ENCODE results near the gene CXCL9. TPM values are rescaled to one million over a fixed set of nuclear protein-coding genes. Genes with fewer than 3 reads are reported as not detected.

CXCL9 gene
- total RNA-seq, 1 experiment from 2014 or later, result not detected

- no peaks in the 10 kb centered on the region for H3K9me3 ChIP-seq (ENCODE audit: control insufficient read depth, insufficient read depth, low read depth, low read length)
- TF ChIP-seq SIN3A (IDR thresholded peaks at IDR 0.05; ENCODE audit: borderline replicate concordance, insufficient read depth, low read depth, low read length) (no peak), POLR2AphosphoS5 (IDR thresholded peaks at IDR 0.05; ENCODE audit: low read depth, low read length) (no peak), TCF7L2 (IDR thresholded peaks at IDR 0.05; ENCODE audit: low read depth, low read length) (no peak), REST (IDR thresholded peaks at IDR 0.05; ENCODE audit: insufficient read depth in 1 of 2, low read depth in 2 of 2, low read length in 1 of 2) (no peak)
- TF ChIP-seq, protein P1, sequence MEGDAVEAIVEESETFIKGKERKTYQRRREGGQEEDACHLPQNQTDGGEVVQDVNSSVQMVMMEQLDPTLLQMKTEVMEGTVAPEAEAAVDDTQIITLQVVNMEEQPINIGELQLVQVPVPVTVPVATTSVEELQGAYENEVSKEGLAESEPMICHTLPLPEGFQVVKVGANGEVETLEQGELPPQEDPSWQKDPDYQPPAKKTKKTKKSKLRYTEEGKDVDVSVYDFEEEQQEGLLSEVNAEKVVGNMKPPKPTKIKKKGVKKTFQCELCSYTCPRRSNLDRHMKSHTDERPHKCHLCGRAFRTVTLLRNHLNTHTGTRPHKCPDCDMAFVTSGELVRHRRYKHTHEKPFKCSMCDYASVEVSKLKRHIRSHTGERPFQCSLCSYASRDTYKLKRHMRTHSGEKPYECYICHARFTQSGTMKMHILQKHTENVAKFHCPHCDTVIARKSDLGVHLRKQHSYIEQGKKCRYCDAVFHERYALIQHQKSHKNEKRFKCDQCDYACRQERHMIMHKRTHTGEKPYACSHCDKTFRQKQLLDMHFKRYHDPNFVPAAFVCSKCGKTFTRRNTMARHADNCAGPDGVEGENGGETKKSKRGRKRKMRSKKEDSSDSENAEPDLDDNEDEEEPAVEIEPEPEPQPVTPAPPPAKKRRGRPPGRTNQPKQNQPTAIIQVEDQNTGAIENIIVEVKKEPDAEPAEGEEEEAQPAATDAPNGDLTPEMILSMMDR (IDR thresholded peaks at IDR 0.05), result no peak
- BruUV-seq (replicated peaks), result no TSS peak
- H3K4me1 ChIP-seq (ENCODE audit: control insufficient read depth, insufficient read depth, low read length), result no peaks in the 10 kb centered on the region
- H3K27ac ChIP-seq (ENCODE audit: low read length), result no peak overlapping the region
- ATAC-seq (no peak), DNase-seq (ENCODE audit: low read depth, low spot score) (no peak)
- in situ Hi-C loops (cut with HindIII; ENCODE audit: low pct_unique_long_range_greater_than_20kb, low sequenced_read_pairs), result no loop called here
- CTCF ChIA-PET, result no interaction called here
- intact Hi-C loops (cut with micrococcal nuclease; ENCODE audit: unreplicated experiment), result no loop called here
- H3K4me3 ChIP-seq (ENCODE audit: low read depth in 2 of 2, low read length in 2 of 2), result no peak overlapping the region
- POLR2A ChIA-PET, result no interaction called here
- peaks cover 47% of the 10 kb centered on the region for H3K36me3 ChIP-seq (ENCODE audit: control insufficient read depth, insufficient read depth, low read length)
- H3K27me3 ChIP-seq (ENCODE audit: control insufficient read depth, insufficient read depth, low read length), result no peaks in the 10 kb centered on the region
Measured at GRCh38 chr4:75973766-75974165, 33.5 kb downstream of the CXCL9 start.

- Histone ChIP-seq H3K27me3 (ENCODE audit: control insufficient read depth, insufficient read depth, low read length) (no peaks in the 10 kb centered on the region), H3K9me3 (ENCODE audit: control insufficient read depth, insufficient read depth, low read depth, low read length) (no peaks in the 10 kb centered on the region), H3K4me3 (ENCODE audit: low read depth in 2 of 2, low read length in 2 of 2) (no peak overlapping the region), H3K27ac (ENCODE audit: low read length) (no peak overlapping the region), H3K4me1 (ENCODE audit: control insufficient read depth, insufficient read depth, low read length) (no peaks in the 10 kb centered on the region), H3K36me3 (ENCODE audit: control insufficient read depth, insufficient read depth, low read length) (peaks cover 30% of the 10 kb centered on the region)
- no TSS peak for BruUV-seq (replicated peaks)
- no peak for TF ChIP-seq POLR2AphosphoS5 (IDR thresholded peaks at IDR 0.05; ENCODE audit: low read depth, low read length)
- TF ChIP-seq SIN3A (IDR thresholded peaks at IDR 0.05; ENCODE audit: borderline replicate concordance, insufficient read depth, low read depth, low read length), result no peak
- no peak for TF ChIP-seq REST (IDR thresholded peaks at IDR 0.05; ENCODE audit: insufficient read depth in 1 of 2, low read depth in 2 of 2, low read length in 1 of 2)
- TF ChIP-seq, protein P1 (IDR thresholded peaks at IDR 0.05), result no peak
- TF ChIP-seq TCF7L2 (IDR thresholded peaks at IDR 0.05; ENCODE audit: low read depth, low read length), result no peak
- intact Hi-C loops (cut with micrococcal nuclease; ENCODE audit: unreplicated experiment) (no loop called here), in situ Hi-C loops (cut with HindIII; ENCODE audit: low pct_unique_long_range_greater_than_20kb, low sequenced_read_pairs) (no loop called here)
- no peak for ATAC-seq
- ChIA-PET CTCF (no interaction called here), POLR2A (no interaction called here)
- no peak for DNase-seq (ENCODE audit: low read depth, low spot score)
Measured at GRCh38 chr4:75968084-75968483, 39.2 kb downstream of the CXCL9 start.
